Measurements from ENCODE around the gene TCEAL7. TPM values are rescaled to one million over a fixed set of nuclear protein-coding genes. Genes with fewer than 3 reads are reported as not detected.

TCEAL7 gene
- total RNA-seq, 1 donor from 2014 or later, result 0.16 TPM

DNA sequence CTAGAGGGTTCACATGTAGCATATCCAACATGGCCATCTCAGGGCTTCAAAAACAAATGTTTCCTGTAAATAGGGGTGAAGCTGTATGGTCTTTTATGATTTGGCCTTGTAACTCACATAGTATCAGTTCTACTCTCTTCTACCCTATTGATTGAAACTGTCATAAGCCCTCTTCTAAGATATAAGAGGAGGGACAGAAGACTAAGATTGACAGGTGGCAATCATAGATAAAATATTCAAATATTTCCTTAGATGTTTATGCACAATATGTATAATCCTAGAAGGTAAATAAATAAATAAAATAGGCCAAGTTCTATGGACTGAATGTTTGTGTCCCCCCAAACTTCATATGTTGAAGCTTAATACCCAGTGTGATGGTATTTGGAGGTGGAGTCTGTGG, 39.4 kb downstream of the TCEAL7 start:
- ATAC-seq, result no peak

DNA sequence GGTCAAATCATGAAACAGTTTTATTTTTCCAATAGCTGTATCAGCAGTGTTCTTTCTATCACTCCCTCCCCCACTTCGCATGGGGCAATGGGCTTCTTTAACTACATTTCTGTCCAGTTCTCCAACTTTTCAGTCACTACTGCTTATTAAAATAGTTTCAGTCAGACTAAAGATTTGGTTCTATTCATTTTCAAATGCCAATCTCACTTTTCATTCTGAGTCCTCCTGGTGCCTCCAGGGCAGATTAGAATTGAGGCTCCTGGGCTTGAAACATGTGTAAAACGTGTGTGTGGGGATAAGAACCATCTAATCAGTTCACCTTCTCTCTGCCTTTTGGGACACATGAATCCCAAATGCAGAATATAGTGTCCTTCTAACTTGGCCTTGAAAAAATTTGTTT, 42.8 kb downstream of the TCEAL7 start:
- ATAC-seq, result no peak

GRCh38 chrX:103373581-103373980, 43.5 kb downstream of the TCEAL7 start:
- ATAC-seq, result no peak

DNA sequence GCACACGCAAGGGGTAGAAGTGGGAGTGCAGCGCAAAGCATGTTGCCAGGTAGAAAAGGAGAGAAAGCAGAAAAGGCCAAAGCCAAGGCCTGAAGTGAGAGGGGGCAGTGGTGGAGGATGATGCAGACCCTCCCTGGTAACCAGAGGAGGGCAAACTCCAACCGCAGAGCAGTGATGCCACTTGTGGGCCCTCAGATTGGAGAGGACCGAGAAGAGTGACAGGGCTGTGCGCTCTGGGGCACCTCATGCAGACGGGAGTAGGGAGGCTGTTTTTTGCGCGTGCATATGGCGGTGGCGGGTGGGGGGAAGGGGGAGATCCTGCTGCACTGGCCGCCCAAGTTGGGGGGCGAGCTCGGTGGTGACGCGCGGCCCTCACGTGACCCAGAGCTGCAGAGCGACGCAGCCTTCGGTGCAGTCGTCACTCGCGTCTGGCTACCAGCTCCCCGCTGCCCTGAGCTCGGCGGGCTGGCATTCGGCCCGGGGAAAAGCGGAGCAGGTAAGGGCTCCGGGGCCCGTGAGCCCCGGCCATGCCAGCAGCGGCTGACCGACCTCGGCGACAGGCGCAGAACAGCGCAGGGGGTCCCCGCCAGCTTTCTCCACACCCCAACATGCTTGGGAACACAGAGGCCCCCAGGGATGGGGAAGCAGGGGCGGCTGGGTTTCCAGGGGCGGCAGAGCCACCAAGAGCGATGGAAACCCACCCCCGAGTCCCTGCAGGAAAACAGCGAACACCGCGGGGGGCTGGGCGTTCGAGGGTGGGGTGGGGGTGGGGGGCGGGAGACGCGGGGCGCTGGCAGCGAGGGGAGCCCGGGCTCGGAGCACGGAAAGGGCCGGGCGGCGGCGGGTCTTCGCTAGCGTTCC, 46.3 kb downstream of the TCEAL7 start, which contains the start of gene BEX3:
Gene BEX3 (plus strand): TSS at position 421 of the 861 bp plus-strand sequence. CDS start 984 bp downstream, outside the sequence.
- peak; percentile 50 for ATAC-seq

GRCh38 chrX:103376979-103377324, 46.9 kb downstream of the TCEAL7 start:
- peak; percentile 20 for ATAC-seq

- ATAC-seq, result no peak
These were observed 49.0 kb downstream of the TCEAL7 start for GRCh38 chrX:103378990-103379389.

Other genes starting within 250 kb of the TCEAL7 start
- not detected for gene NXF3, start 237.1 kb upstream of the TCEAL7 start, total RNA-seq
- gene BEX4, start 115.1 kb upstream of the TCEAL7 start, total RNA-seq, result 12.2 TPM
- 21.0 TPM for gene TCEAL8, start 75.1 kb upstream of the TCEAL7 start, total RNA-seq
- gene TCEAL5, start 53.5 kb upstream of the TCEAL7 start, total RNA-seq, result not detected
- gene BEX2, start 19.2 kb upstream of the TCEAL7 start, total RNA-seq, result 5.2 TPM
- gene TCEAL9, start 26.3 kb downstream of the TCEAL7 start, total RNA-seq, result 17.4 TPM
- 46.9 TPM for gene BEX3, start 46.3 kb downstream of the TCEAL7 start, total RNA-seq
- 0.16 TPM for gene RAB40A, start 189.2 kb downstream of the TCEAL7 start, total RNA-seq